ENCODE measurements around the gene TEX13B. TPM values are rescaled to one million over a fixed set of nuclear protein-coding genes. Genes with fewer than 3 reads are reported as not detected.

Gene TEX13B
- total RNA-seq, 1 donor from 2014 or later = not detected

DNA sequence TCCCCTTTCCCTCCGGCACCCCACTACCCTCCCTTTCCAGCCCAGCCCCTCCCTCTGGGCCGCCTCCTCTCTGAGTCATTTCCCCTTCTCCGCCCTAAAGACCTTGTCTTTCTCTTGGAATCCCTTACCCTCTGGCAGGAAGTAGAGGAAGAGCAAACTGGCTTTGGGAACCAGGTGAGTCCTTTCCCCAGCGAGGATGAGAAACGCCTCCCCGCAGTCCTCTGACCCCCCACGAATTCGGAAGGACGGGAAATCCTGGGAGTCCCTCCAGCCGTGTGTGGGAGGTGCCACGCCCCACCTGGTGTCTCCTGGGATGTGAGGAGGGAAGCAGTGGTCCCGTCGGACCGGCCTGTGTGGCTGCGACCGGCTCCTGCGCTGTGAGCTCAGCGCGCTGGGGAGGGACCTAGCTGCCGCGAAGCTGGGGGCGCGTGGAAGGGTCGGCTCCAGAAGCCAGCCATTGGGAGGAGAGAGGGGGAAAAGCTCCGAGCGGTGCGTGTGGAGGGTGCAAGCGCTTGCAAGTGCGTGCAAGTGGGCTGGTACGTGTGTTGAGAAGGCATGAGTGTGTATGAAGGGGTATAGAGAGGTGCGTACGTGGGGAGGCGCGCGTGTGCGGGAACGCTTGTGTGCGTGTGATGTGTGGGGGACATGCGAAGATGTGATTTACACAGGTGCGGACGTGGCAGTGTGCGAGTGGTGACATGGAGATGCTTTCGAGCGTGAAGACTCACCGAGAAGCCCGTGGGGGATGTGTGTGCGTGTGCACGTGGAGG lies 46.3 kb downstream of the TEX13B start:
- DNase-seq = peak; percentile 4

DNA sequence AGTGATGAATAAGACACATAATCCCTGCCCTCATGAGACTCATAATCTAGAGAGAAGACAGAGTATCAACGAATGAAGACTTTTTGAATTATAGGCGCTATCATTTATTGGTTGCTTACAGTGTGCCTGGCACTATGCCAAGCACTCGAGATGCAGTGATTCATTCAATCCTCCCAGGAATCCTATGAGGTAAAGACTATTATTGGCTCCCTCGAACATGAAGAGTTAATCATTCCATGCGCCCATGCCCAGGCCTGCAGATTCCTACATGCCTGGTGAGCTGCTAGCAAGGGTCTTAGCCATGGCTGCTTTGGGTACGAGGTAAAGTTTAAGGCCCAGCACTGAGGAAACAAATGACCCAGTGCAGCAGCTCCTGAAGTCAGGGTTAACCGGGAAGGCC lies 47.0 kb downstream of the TEX13B start:
- no peak for DNase-seq

DNA sequence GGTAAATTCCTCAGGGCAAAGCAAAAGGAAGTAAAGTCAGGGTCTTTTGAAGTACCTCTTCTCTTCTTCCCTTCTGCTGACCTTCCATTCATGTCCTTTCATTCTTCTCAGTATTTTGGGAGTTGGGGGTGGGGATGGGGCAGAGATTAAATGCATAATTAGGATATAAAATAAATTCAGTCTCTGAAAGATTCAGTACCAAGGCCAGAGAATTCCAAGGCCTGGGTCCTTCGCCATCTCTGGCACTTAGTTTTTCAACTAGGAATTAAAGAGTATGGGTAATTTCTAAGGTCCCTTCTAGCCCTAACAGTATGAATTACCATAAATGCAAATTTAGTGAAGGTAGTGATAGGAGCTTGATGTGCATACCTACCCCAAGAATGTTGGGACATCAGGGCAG lies 47.9 kb downstream of the TEX13B start:
- DNase-seq = no peak

Other genes with a start within 250 kb of the TEX13B start
- gene TSC22D3, start 206.6 kb downstream of the TEX13B start, total RNA-seq = 144 TPM
- gene NCBP2L, start 204.6 kb downstream of the TEX13B start, total RNA-seq = not detected
- 25.8 TPM for gene MID2, start 156.5 kb downstream of the TEX13B start, total RNA-seq
- not detected for gene VSIG1, start 62.7 kb upstream of the TEX13B start, total RNA-seq
- gene PSMD10, start 109.2 kb upstream of the TEX13B start, total RNA-seq = 59.2 TPM
- 20.6 TPM for gene ATG4A, start 109.4 kb upstream of the TEX13B start, total RNA-seq

Measured in tongue (tissue), 2 donors.